Left kidney (tissue), 8 donors: ENCODE results near the gene NFKBIZ. TPM values are rescaled to one million over a fixed set of nuclear protein-coding genes. Genes with fewer than 3 reads are reported as not detected.

Experiments
- DNase-seq: peaks from one replicate; pipeline ENCODE4 v3.0.0-alpha.2; 2013
- long read RNA-seq, 8 donors: transcript quantifications; one replicate each; lab custom pipeline, GENCODE V29; 2026
- polyA plus RNA-seq: library from polyadenylated mRNA; unstranded; fragments of 120-200 nt; gene quantifications from one replicate; pipeline ENCODE4 v1.2.1, GENCODE V29; 2013; ENCODE audit not compliant: insufficient read length

The NFKBIZ gene
- polyA plus RNA-seq = 16.5 TPM
- long read RNA-seq, donor 1 = 0 reads
- long read RNA-seq, donor 2 = 0 reads
- long read RNA-seq, donor 3, partial matches to known transcripts = 0 of 1 reads
- long read RNA-seq, donor 3, other reads (novel, unspliced or antisense) = 0 of 1 reads
- long read RNA-seq, donor 4, partial matches to known transcripts = 0 of 1 reads
- long read RNA-seq, donor 4, other reads (novel, unspliced or antisense) = 0 of 1 reads
- long read RNA-seq, donor 5, partial matches to known transcripts = 0 of 2 reads
- long read RNA-seq, donor 5, other reads (novel, unspliced or antisense) = 0 of 2 reads
- long read RNA-seq, donor 6 = 0 reads
- long read RNA-seq, donor 7, partial matches to known transcripts = 0 of 4 reads
- long read RNA-seq, donor 7, other reads (novel, unspliced or antisense) = 0 of 4 reads
- long read RNA-seq, donor 8 = 0 reads

GRCh38 chr3:101848754-101849713, at the start of gene NFKBIZ:
NFKBIZ (plus strand) TSS chr3:101849514; CDS start chr3:101849629, 115 bp downstream.
- DNase-seq = peak; percentile 90

DNA sequence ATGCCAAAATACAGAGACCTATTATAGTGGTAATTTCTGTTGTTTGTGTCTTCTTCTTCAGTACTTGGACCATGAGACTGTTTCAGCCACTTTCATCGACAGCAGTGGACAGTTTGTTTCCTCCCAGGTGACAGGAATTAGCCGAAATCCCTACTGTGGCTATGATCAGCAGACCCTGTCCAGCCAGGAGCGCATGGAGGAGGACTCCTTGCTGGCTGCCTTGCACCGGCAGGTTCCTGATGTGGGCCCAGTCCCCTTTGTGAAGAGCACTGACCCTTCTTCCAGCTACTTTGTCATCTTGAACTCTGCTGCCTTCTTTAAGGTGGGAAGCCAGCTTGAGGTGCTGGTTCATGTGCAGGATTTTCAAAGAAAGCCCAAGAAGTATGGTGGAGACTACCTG, 48.1 kb upstream of the NFKBIZ start:
- DNase-seq = no peak

DNA sequence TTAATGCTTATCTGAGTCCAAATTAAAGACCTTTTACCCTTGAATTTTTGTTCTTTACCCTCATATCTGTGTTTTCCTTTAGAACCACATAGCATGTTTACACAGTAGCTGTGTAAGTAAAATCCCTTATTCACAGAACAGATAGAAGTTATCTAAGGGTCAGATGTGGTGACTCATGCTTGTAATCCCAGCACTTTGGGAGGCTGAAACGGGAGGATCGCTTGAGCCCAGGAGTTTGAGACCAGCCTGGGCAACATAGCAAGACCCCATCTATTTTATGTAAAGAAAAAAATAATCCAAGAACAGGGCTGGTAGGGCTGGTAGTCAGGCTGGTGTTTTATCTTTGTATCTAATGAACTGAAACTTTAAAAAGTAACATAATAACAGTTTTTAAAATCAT, 47.1 kb upstream of the NFKBIZ start:
- no peak for DNase-seq

DNA sequence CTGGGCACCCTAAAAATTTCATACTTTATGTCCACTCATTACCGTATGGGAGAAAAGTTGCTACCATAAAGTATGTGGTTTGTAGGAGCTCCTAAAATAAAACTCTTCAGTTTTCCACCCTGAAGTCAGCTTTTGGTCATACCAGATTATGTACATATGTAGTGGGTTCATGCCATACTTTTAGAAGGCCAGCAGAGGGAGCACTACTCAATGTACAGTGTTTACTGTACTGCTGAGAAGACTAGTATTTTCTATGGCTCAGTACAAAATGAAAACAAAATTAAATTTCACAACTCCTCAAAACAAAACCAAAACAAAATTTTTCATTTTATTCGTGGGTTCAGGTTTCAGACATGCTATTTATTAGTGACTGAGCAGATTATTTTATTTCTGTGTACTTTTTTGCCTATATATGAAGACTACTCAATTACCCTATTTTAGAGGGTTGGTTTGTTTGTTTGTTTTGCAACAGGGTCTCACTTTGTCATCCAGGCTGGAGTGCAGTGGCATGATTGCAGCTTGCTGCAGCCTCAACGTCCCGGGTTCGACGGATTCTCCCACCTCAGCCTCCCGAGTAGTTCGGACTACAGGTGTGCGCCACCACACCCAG, 46.0 kb upstream of the NFKBIZ start:
- peak; percentile 74 for DNase-seq

DNA sequence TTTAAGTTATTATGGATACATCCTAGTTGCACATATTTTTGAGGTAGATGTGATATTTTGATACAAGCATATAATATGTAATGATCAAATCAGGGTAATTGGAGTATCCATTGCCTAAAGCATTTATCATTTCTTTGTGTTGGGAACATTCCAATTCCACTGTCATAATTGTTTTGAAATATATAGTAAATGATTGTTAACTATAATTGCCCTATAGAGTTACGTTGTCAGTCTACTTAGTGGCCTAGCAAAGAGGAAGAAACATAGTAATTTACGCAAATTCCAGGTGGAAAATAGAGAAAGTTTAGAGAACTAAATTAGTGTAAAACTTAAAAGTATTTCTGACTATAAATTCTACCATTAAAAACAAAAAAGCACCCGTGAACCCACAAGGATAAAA, 45.4 kb upstream of the NFKBIZ start:
- DNase-seq = no peak

GRCh38 chr3:101806491-101806890, 42.8 kb upstream of the NFKBIZ start:
- DNase-seq = no peak

DNA sequence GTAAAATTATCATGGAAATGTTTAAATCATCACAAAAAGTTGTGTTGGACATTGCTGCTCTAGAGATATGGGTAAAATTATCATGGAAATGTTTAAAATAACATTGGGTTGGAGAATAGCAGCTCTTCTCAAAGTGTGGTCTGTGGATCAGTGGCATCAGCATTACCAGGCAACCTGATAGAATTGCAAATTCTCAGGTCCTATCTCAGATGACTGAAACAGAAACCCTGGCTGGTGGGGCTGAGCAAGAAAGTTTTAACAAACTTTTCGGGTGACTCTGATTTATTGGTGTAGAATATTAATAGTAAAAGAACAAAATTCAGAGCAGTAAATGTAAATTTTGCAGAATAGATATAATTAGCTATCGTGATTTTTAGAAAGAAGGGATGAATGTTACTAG, 41.4 kb upstream of the NFKBIZ start:
- DNase-seq = no peak

DNA sequence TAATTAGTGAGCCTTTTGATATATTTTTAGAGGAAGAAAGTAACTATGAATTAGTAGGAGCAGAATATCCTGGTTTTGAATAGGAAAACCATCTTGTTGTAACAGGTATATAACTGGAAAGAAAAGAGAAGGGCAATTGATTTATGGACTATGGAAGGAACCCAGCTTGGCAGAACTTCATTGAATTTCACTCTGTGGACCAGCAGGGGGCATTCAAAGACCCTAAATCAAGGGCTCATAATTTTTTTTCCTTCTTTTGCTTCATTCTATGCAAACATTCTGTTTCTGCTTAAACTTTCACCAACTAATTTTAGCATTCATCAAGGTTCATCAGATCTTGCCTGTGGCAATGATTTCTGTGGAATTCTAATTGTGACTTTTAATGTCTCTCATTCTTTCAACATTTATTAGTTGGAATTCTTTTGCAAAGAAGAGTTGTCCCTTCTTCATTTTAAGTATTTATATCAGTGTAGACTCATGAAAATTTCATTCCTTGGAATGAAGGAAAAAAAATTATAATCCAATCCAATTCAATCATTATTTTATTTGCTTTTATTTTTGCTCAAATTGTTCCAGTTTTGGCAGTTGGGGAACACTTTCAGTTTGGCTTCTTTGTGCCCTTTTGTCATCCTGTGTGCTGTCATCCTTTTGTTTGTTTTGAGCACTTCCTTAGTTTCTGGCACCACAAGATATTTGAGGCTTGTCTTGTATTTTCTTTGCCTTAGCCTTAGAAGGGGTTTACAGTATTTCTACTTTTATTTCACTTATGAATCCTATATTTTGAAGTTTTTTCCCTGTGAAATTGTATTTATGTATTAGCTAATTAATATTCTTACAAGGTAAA, 39.9 kb upstream of the NFKBIZ start:
- DNase-seq = peak; percentile 41

GRCh38 chr3:101810022-101810418, 39.3 kb upstream of the NFKBIZ start:
- DNase-seq = no peak

DNA sequence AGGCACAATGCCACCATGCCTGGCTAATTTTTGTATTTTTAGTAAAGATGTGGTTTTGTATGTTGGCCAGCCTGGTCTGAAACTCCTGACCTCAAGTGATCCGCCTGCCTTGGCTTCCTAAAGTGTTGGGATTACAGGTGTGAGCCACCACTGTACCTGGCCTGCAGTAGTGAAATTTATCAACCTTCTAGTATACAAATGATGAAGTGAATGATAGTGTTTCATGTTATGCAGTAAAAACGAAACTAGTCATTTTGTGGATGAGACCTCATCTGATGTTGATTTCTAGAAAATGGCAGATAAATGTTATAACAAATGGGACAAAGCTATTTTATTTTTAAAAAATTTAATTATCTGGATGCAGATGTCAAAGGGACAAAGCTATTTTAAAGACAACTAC, 37.4 kb upstream of the NFKBIZ start:
- DNase-seq = no peak

DNA sequence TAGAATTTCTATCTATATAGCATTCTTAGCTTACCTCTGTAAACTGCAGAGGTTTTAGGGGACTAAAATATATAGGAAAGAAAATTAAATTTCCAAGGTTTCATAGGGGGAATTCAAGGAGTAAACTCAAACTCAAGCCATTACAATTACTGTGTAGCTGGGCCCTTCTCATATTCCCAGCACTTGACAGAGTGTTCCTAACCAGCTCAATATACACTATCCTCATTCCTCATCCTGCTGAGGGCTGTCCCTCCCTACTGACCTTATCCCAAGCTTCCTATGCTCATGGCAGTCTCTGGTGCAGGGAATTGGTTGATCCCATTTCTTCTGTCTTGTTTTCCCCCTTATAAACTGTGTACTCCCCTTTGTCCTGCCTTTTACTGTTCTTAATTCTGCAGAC, 36.4 kb upstream of the NFKBIZ start:
- no peak for DNase-seq

DNA sequence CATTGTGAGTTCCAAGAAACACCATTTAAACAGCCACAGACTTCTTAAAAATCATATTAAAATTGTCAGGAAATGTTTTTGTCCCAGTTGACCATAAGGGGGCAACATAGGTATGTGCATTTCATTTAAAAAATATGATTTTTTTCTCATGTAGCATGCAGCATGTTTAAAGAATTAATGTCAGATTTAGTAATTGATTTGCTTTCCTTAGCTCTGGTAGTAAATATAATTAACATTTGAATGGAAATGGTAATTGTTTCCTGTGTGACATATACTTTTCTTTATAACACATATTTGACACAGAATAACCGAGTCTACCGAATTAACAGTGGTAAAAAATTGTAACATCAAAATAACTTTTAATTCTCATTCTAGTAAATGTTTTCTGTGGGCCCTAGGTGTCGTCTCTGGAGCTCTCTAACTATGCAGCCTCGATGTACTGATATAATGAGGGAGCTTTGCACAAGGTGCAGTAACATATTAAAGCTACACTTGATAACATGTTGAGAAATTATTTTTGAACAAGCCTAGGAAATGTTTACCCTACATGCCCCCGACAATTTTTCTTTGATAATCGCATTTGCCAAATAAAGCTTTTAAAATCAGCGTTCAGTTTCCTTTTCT, 35.4 kb upstream of the NFKBIZ start:
- no peak for DNase-seq

DNA sequence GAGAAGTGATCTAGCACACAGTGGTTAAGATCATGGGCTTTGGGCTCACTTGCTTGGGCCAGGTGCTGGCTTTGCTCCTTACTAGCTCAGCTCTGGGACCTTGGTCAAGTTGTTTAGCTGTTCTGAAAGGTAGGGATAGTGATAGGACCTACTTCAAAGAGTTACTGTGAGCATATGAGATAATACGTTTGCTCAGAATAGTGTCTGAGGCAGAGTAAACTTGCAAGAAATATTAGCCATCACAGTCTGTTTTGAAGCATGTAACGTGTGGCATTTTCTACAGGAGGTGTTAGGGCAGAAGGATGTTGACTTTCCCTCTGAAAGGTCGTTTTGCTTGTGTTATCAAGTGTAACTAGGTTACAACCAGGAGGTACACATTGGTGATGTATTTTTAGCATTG, 34.5 kb upstream of the NFKBIZ start:
- DNase-seq = no peak

GRCh38 chr3:101816215-101817149, 32.8 kb upstream of the NFKBIZ start:
- no peak for DNase-seq

DNA sequence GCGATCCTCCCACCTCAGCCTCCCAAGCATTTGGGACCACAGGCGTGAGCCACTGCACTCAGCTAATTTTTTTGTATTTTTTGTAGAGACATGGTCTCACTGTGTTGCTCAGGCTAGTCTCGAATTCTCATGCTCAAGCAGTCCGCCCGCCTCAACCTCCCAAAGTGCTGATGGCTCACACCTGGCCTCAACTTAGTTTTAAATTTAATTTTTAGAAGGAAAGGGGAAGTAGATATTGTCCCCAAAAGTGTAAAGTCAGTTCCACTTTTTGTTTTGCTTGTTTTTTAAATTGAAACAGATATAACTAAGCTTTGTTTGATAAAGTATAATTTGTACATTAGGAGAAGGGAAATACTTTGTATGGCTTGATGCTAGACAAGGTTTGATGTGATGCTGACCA, 31.3 kb upstream of the NFKBIZ start:
- no peak for DNase-seq

- DNase-seq = no peak
Observed at GRCh38 chr3:101819649-101820206, 29.6 kb upstream of the NFKBIZ start.

DNA sequence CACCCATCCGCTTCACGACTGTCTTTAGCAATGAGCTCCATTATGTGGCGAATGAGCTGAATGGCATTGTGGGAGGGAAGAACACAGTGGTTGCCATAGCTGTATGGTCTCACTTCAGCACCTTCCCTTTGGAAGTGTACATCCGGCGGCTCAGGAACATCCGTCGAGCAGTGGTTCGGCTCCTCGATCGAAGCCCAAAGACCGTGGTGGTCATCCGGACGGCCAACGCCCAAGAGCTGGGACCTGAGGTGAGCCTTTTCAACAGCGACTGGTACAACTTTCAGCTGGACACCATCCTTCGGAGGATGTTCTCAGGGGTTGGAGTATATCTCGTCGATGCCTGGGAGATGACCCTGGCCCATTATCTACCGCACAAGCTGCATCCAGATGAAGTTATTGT, 27.8 kb upstream of the NFKBIZ start:
- no peak for DNase-seq

- no peak for DNase-seq
Observed at GRCh38 chr3:101823525-101823924, 25.8 kb upstream of the NFKBIZ start.

DNA sequence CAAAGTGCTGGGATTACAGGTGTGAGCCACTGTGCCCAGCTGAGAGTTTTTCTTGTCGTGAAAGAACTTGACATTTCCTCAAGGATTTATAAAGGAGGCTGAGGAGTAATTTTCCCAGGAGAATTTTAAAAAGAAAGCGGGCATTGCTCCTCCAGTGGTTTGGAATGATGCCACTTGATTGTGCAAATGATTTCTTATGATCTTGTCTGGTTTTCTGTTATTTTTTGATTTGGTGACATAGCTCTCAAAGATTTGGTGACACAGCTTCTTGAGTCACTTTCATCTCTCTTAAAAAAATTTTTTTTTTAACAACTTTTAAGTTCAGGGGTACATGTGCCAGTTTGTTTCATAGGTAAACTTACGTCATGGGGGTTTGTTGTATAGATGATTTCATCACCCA, 24.6 kb upstream of the NFKBIZ start:
- no peak for DNase-seq
